HepG2 (cell line): ENCODE results near the gene TRIM72. TPM values are rescaled to one million over a fixed set of nuclear protein-coding genes. Genes with fewer than 3 reads are reported as not detected.

Experiments
- AHR ChIP-seq: IDR thresholded peaks from 2 replicates; pipeline ENCODE4 v1.6.1; 2018; ENCODE audit warnings: missing genetic modification reagents, missing compliant biosample characterization
- ARID2 ChIP-seq: sonication (generic); formaldehyde crosslinking; IDR thresholded peaks from 2 replicates; pipeline ENCODE4 v1.8.1; 2022; ENCODE audit warnings: mild to moderate bottlenecking, missing genetic modification reagents, borderline replicate concordance
- EEA1 ChIP-seq: sonication (generic); formaldehyde crosslinking; IDR thresholded peaks from 2 replicates; pipeline ENCODE4 v1.5.1; 2020; ENCODE audit warnings: mild to moderate bottlenecking, missing genetic modification reagents, borderline replicate concordance
- EP300 ChIP-seq, 3 experiments: sonication (generic) in 1 of 3; formaldehyde crosslinking in 1 of 3; IDR thresholded peaks; 2 replicates each; pipeline versions ENCODE4 v1.5.1 to v1.6.1; 2011 to 2020; ENCODE audit warnings: low read depth in 2 of 3, low read length in 2 of 3, borderline replicate concordance in 1 of 3, improper control_type of control experiment in 1 of 3, mild to moderate bottlenecking in 1 of 3, missing genetic modification reagents in 1 of 3, moderate library complexity in 1 of 3
- MTA3 ChIP-seq: sonication (generic); formaldehyde crosslinking; IDR thresholded peaks from 2 replicates; pipeline ENCODE4 v1.4.0; 2020; ENCODE audit warnings: missing genetic modification reagents
- ONECUT2 ChIP-seq: sonication (generic); formaldehyde crosslinking; IDR thresholded peaks from 2 replicates; pipeline ENCODE4 v1.4.0; 2020; ENCODE audit warnings: missing genetic modification reagents
- PHF8 ChIP-seq: sonication (generic); formaldehyde crosslinking; IDR thresholded peaks from 2 replicates; pipeline ENCODE4 v1.5.0; 2020; ENCODE audit warnings: missing genetic modification reagents
- PITX1 ChIP-seq: sonication (generic); formaldehyde crosslinking; IDR thresholded peaks from 2 replicates; pipeline ENCODE4 v1.5.1; 2020; ENCODE audit warnings: mild to moderate bottlenecking, missing genetic modification reagents
- PTBP1 ChIP-seq: fragments of 200-400 bp; formaldehyde crosslinking; IDR thresholded peaks from 2 replicates; pipeline ENCODE4 v1.6.1; 2018; ENCODE audit warnings: low read length, low read depth; ENCODE audit not compliant: poor library complexity, severe bottlenecking
- SP4 ChIP-seq: sonication (generic); formaldehyde crosslinking; IDR thresholded peaks from 2 replicates; pipeline ENCODE4 v1.8.1; 2023; ENCODE audit warnings: mild to moderate bottlenecking, missing genetic modification reagents
- TBX2 ChIP-seq: sonication (generic); formaldehyde crosslinking; IDR thresholded peaks from 2 replicates; pipeline ENCODE4 v1.5.0; 2020; ENCODE audit warnings: missing genetic modification reagents, mild to moderate bottlenecking, borderline replicate concordance
- TCF7 ChIP-seq: sonication (generic); IDR thresholded peaks from 2 replicates; pipeline ENCODE4 v1.6.1; 2016; ENCODE audit warnings: antibody characterized with exemption, low read depth
- TP53 ChIP-seq: sonication (generic); formaldehyde crosslinking; conservative IDR thresholded peaks from 2 replicates; pipeline ENCODE4 v1.4.0; 2020; ENCODE audit warnings: missing genetic modification reagents
- UBTF ChIP-seq: sonication (generic); formaldehyde crosslinking; IDR thresholded peaks from 2 replicates; pipeline ENCODE4 v1.4.0; 2020; ENCODE audit warnings: mild to moderate bottlenecking, missing genetic modification reagents
- XBP1 ChIP-seq: sonication (generic); formaldehyde crosslinking; IDR thresholded peaks from 2 replicates; pipeline ENCODE4 v1.5.0; 2020; ENCODE audit warnings: missing genetic modification reagents
- XRCC5 ChIP-seq: fragments of 200-400 bp; formaldehyde crosslinking; optimal IDR thresholded peaks from 2 replicates; pipeline ENCODE3; 2017; ENCODE audit warnings: mild to moderate bottlenecking, low read length
- ZFP41 ChIP-seq: sonication (generic); formaldehyde crosslinking; IDR thresholded peaks from 2 replicates; pipeline ENCODE4 v1.4.0; 2020; ENCODE audit warnings: mild to moderate bottlenecking, missing genetic modification reagents, borderline replicate concordance
- ZNF260 ChIP-seq: sonication (generic); formaldehyde crosslinking; IDR thresholded peaks from 2 replicates; pipeline ENCODE4 v1.4.0; 2020; ENCODE audit warnings: missing genetic modification reagents, low read depth, mild to moderate bottlenecking, borderline replicate concordance
- ZNF335 ChIP-seq: sonication (generic); formaldehyde crosslinking; IDR thresholded peaks from 2 replicates; pipeline ENCODE4 v1.4.0; 2020; ENCODE audit warnings: missing genetic modification reagents
- ZNF563 ChIP-seq: sonication (generic); formaldehyde crosslinking; IDR thresholded peaks from 2 replicates; pipeline ENCODE4 v1.8.0; 2022; ENCODE audit warnings: mild to moderate bottlenecking, moderate library complexity, missing genetic modification reagents
- ZNF609 ChIP-seq: sonication (generic); formaldehyde crosslinking; IDR thresholded peaks from 2 replicates; pipeline ENCODE4 v1.4.0; 2020; ENCODE audit warnings: mild to moderate bottlenecking, missing genetic modification reagents, borderline replicate concordance
- ZNF768 ChIP-seq: sonication (generic); formaldehyde crosslinking; IDR thresholded peaks from 2 replicates; pipeline ENCODE4 v1.4.0; 2020; ENCODE audit warnings: missing genetic modification reagents
- ZNF790 ChIP-seq: sonication (generic); formaldehyde crosslinking; IDR thresholded peaks from 2 replicates; pipeline ENCODE4 v1.8.0; 2022; ENCODE audit warnings: missing genetic modification reagents, mild to moderate bottlenecking, borderline replicate concordance
- ZSCAN20 ChIP-seq: sonication (generic); formaldehyde crosslinking; IDR thresholded peaks from 2 replicates; pipeline ENCODE4 v1.4.0; 2020; ENCODE audit warnings: missing genetic modification reagents, mild to moderate bottlenecking, borderline replicate concordance
- polyA plus RNA-seq, 8 experiments: library from polyadenylated mRNA; depleted of rRNA in 3 of 8; stranded (reverse) in 7 of 8; unstranded in 1 of 8; fragments of >200 nt; fragmentation: Illumina TruSeq in 4 of 8; extraction: Trizol in 4 of 8; gene quantifications; 2 replicates each; pipeline versions ENCODE4 v1.2.1 to v1.2.3, GENCODE V29; 2011 to 2016; ENCODE audit warnings: low read depth in 4 of 8, missing spikeins in 1 of 8, mixed read lengths in 1 of 8; ENCODE audit not compliant: insufficient read depth in 1 of 8
- total RNA-seq, 5 experiments: library from RNA; depleted of rRNA; stranded (reverse); fragments of >200 nt; fragmentation: Illumina TruSeq; extraction: Trizol; gene quantifications; 2 replicates each; pipeline ENCODE4 v1.2.3, GENCODE V29; 2016; ENCODE audit warnings: low read depth in 1 of 5

Gene TRIM72
- total and polyA plus RNA-seq, 2 of the 13 experiments (the other 11 are each of a cell fraction or from before 2014, with no cell fraction given): not detected

GRCh38 chr16:31179219-31179746, 34.6 kb upstream of the TRIM72 start (continued):
- TF ChIP-seq ZNF790 (no peak), PHF8 (CRISPR knock-in tag) (peak; percentile 78), TP53 (CRISPR knock-in tag) (no peak), AHR (CRISPR knock-in tag) (peak; percentile 9; the same call in 1 of the 2 replicates), PITX1 (CRISPR knock-in tag) (peak; percentile 18; the same call in 1 of the 2 replicates), PTBP1 (peak; percentile 23), ZSCAN20 (CRISPR knock-in tag) (0 out of 2 replicates have a peak, but pooled peaks have one; percentile 31), ZNF563 (CRISPR knock-in tag) (no peak), MTA3 (CRISPR knock-in tag) (0 out of 2 replicates have a peak, but pooled peaks have one; percentile 65), UBTF (peak; percentile 70; the same call in 1 of the 2 replicates), ZNF768 (CRISPR knock-in tag) (peak; percentile 99), ZNF260 (0 out of 2 replicates have a peak, but pooled peaks have one; percentile 60), SP4 (no peak), XRCC5 (peak; percentile 8), EEA1 (0 out of 2 replicates have a peak, but pooled peaks have one; percentile 13), ARID2 (peak; percentile 9), ZFP41 (CRISPR knock-in tag) (0 out of 2 replicates have a peak, but pooled peaks have one; percentile 7), XBP1 (CRISPR knock-in tag) (peak; percentile 28; the same call in 1 of the 2 replicates), TCF7 (no peak), EP300 (IDR thresholded peaks at IDR 0.05; ENCODE audit: low read depth in 2 of 2, low read length in 2 of 2) (no peak), EP300 (CRISPR knock-in tag; IDR thresholded peaks at IDR 0.05; ENCODE audit: borderline replicate concordance) (0 out of 2 replicates have a peak, but pooled peaks have one; percentile 15), ZNF609 (no peak), TBX2 (CRISPR knock-in tag) (peak; percentile 0; the same call in 1 of the 2 replicates), ONECUT2 (CRISPR knock-in tag) (no peak), ZNF335 (CRISPR knock-in tag) (0 out of 2 replicates have a peak, but pooled peaks have one; percentile 54)
